GM12878 (cell line): ENCODE results near the gene COL4A3. TPM values are rescaled to one million over a fixed set of nuclear protein-coding genes. Genes with fewer than 3 reads are reported as not detected.

Source experiments
- ATAC-seq: fragments of 200-7000 bp; cut with Tn5 transposase; 3 replicates; pipeline ENCODE4 v1.9.1; 2020; ENCODE audit warnings: mild to moderate bottlenecking, moderate library complexity
- BruUV-seq: library from RNA; stranded (reverse); fragments of 400-500 nt; replicated peaks from 2 replicates; lab custom pipeline; 2021; lab: Mats Ljungman, UMichigan
- CTCF ChIA-PET: fragments of 300-600 bp; sonication (Branson Sonifier 250); formaldehyde crosslinking; extraction: SDS; loops from one replicate; lab custom pipeline; 2021; ENCODE audit warnings: inconsistent platforms; lab: Yijun Ruan, JAX
- POLR2A ChIA-PET: fragments of 350-600 bp; formaldehyde crosslinking; extraction: SDS; loops from one replicate; lab custom pipeline; 2021; ENCODE audit warnings: inconsistent platforms; lab: Charles Lee
- RAD21 ChIA-PET: fragments of 300-600 bp; sonication (Branson Sonifier 250); formaldehyde crosslinking; loops from one replicate; lab custom pipeline; 2023; ENCODE audit warnings: antibody characterized with exemption; ENCODE audit not compliant: unreplicated experiment; lab: Charles Lee
- SMC1A ChIA-PET: fragments of 300-600 bp; sonication (Branson Sonifier 250); formaldehyde crosslinking; loops from one replicate; lab custom pipeline; 2023; ENCODE audit not compliant: unreplicated experiment, uncharacterized antibody; lab: Charles Lee
- DNase-seq: peaks from one replicate; pipeline ENCODE4 v3.0.0-alpha.2; 2011; ENCODE audit warnings: low read depth, low spot score
- FAIRE-seq: peaks from 3 replicates; lab custom pipeline; 2011; peaks lifted over from hg19 to GRCh38; lab: Jason Lieb, UNC
- H2AFZ ChIP-seq: 2 replicates; pipeline ENCODE4 v1.6.0; 2011; ENCODE audit warnings: low read depth, low read length, control low read depth; ENCODE audit not compliant: control insufficient read depth
- H3K27ac ChIP-seq: 2 replicates; pipeline ENCODE4 v1.5.1; 2011; ENCODE audit warnings: control low read depth; ENCODE audit not compliant: control insufficient read depth, insufficient read depth
- H3K27me3 ChIP-seq, 2 experiments: replicated peaks in 1 of 2; 2 replicates each; pipeline versions ENCODE4 v1.6.0 to v1.6.1; 2011; ENCODE audit warnings: low read length in 1 of 2; ENCODE audit not compliant: control insufficient read depth in 2 of 2, insufficient read depth in 2 of 2
- H3K36me3 ChIP-seq, 2 experiments: 2 replicates each; pipeline ENCODE4 v1.5.1; 2011; ENCODE audit warnings: low read length in 1 of 2; ENCODE audit not compliant: control insufficient read depth in 2 of 2, insufficient read depth in 2 of 2
- H3K4me1 ChIP-seq: 2 replicates; pipeline ENCODE4 v1.6.1; 2011; ENCODE audit warnings: mild to moderate bottlenecking, low read length, moderate library complexity, mixed read lengths; ENCODE audit not compliant: control insufficient read depth, insufficient read depth
- H3K4me2 ChIP-seq: 2 replicates; pipeline ENCODE4 v1.6.0; 2011; ENCODE audit warnings: control low read depth; ENCODE audit not compliant: control insufficient read depth, insufficient read depth
- H3K4me3 ChIP-seq: fragments of 200-600 bp; sonication (generic); 2 replicates; pipeline ENCODE4 v1.5.1; 2016
- H3K79me2 ChIP-seq: 2 replicates; pipeline ENCODE4 v1.6.0; 2011; ENCODE audit warnings: low read length; ENCODE audit not compliant: control insufficient read depth, insufficient read depth
- H3K9ac ChIP-seq: 2 replicates; pipeline ENCODE4 v1.8.0; 2011; ENCODE audit warnings: low read length, control low read depth, mixed read lengths; ENCODE audit not compliant: control insufficient read depth, insufficient read depth
- H3K9me3 ChIP-seq: replicated peaks from 3 replicates; pipeline ENCODE4 v1.5.1; 2011; ENCODE audit warnings: mild to moderate bottlenecking, low read length; ENCODE audit not compliant: control insufficient read depth, insufficient read depth
- H4K20me1 ChIP-seq: 2 replicates; pipeline ENCODE4 v1.6.0; 2011; ENCODE audit not compliant: control insufficient read depth, insufficient read depth
- BCLAF1 ChIP-seq: fragments of 450-650 bp; IDR thresholded peaks from 2 replicates; pipeline ENCODE4 v1.6.1; 2017; ENCODE audit warnings: antibody characterized with exemption, mild to moderate bottlenecking, moderate library complexity
- BHLHE40 ChIP-seq, 2 experiments: fragments of 450-650 bp in 1 of 2; IDR thresholded peaks; 2 replicates each; pipeline ENCODE4 v1.6.1; 2011 to 2017; ENCODE audit warnings: low read depth in 2 of 2, borderline replicate concordance in 1 of 2, improper control_type of control experiment in 1 of 2, low read length in 1 of 2, mild to moderate bottlenecking in 1 of 2
- CHD1 ChIP-seq: IDR thresholded peaks from 2 replicates; pipeline ENCODE4 v1.6.1; 2012; ENCODE audit warnings: low read depth, low read length, improper control_type of control experiment
- CHD2 ChIP-seq: IDR thresholded peaks from 2 replicates; pipeline ENCODE4 v1.6.1; 2011; ENCODE audit warnings: low read depth, low read length, improper control_type of control experiment, borderline replicate concordance
- DPF2 ChIP-seq: fragments of 450-650 bp; IDR thresholded peaks from 2 replicates; pipeline ENCODE4 v1.6.1; 2017; ENCODE audit warnings: mild to moderate bottlenecking
- KDM1A ChIP-seq: fragments of 200-600 bp; sonication (generic); IDR thresholded peaks from 2 replicates; pipeline ENCODE4 v1.6.1; 2016; ENCODE audit warnings: borderline replicate concordance
- PRDM15 ChIP-seq: fragments of 450-650 bp; formaldehyde crosslinking; IDR thresholded peaks from 2 replicates; pipeline ENCODE4 v1.4.0; 2020; ENCODE audit warnings: mild to moderate bottlenecking, moderate library complexity
- RAD51 ChIP-seq: fragments of 450-650 bp; IDR thresholded peaks from 2 replicates; pipeline ENCODE4 v1.6.1; 2016; ENCODE audit warnings: moderate library complexity, mild to moderate bottlenecking, inconsistent platforms
- WGBS: methylation state at CpG from one replicate; pipeline ENCODE4 v1.1.6; 2016; ENCODE audit warnings: low lambda C conversion rate; ENCODE audit not compliant: insufficient replicate concordance, insufficient coverage; ENCODE audit errors: missing lambda C conversion rate; 5-methylcytosine and 5-hydroxymethylcytosine counted together
- in situ Hi-C: fragments of 300-500 bp; cut with MboI; formaldehyde crosslinking; loops from 9 replicates; pipeline ENCODE4 v1.14.3; 2018; ENCODE audit warnings: mixed read lengths
- intact Hi-C: fragments of 100-400 bp; cut with micrococcal nuclease; formaldehyde crosslinking; loops from one replicate; pipeline ENCODE4 v1.14.2; 2022; ENCODE audit not compliant: unreplicated experiment
- polyA plus RNA-seq, 11 experiments: library from polyadenylated mRNA; depleted of rRNA in 4 of 11; unstranded in 6 of 11; stranded (reverse) in 5 of 11; fragments of >200 nt; fragmentation: Nextera tagmentation in 4 of 11; fragmentation: Illumina TruSeq in 1 of 11; extraction: Ambion mirVana in 4 of 11; extraction: Trizol in 1 of 11; gene quantifications; 1 replicate in 1 of 11; 2 replicates in 10 of 11; pipeline versions ENCODE4 v1.2.1 to v1.2.3, GENCODE V29; 2011 to 2016; ENCODE audit warnings: inconsistent platforms in 2 of 11, missing spikeins in 2 of 11, low read depth in 1 of 11
- total RNA-seq, 4 experiments: library from RNA; depleted of rRNA in 3 of 4; stranded (reverse); fragments of >200 nt in 3 of 4; fragmentation: Illumina TruSeq in 1 of 4; extraction: Trizol in 1 of 4; gene quantifications; 2 replicates each; pipeline versions ENCODE4 v1.2.1 to v1.2.3, GENCODE V29; 2013 to 2021

Gene COL4A3
- total and polyA plus RNA-seq, 10 of the 15 experiments (the other 5 are each of a cell fraction or from before 2014, with no cell fraction given) = 0.34 to 10.5 (median 3.8) TPM

- WGBS = 91% methylated on average over 28 of the region's 33 CpGs
- intact Hi-C loops = loop anchor here (10.0 kb wide), 1 partner anchor 524 kb away; no protein-coding TSS in a partner anchor
- POLR2A ChIA-PET = no interaction called here
Measured at GRCh38 chr2:227320305-227321094, 156.1 kb downstream of the COL4A3 start.

More at GRCh38 chr2:227320305-227321094, 156.1 kb downstream of the COL4A3 start:
- no peaks in the 10 kb centered on the region for H3K27me3 ChIP-seq
- TF ChIP-seq BCLAF1 = no peak
- no peak for TF ChIP-seq RAD51
- no peak for TF ChIP-seq PRDM15 (CRISPR knock-in tag)
- TF ChIP-seq BHLHE40 (IDR thresholded peaks at IDR 0.05; ENCODE audit: borderline replicate concordance in 1 of 2, low read depth in 2 of 2, low read length in 1 of 2) = no peak
- TF ChIP-seq CHD1 = no peak
- no peak for TF ChIP-seq CHD2
- TF ChIP-seq KDM1A = no peak
- no peak for TF ChIP-seq DPF2
- no peaks in the 10 kb centered on the region for H4K20me1 ChIP-seq
- FAIRE-seq (no peak), DNase-seq (no peak), ATAC-seq (no peak)
- H3K4me2 ChIP-seq = no peak overlapping the region
- H3K4me1 ChIP-seq = no peaks in the 10 kb centered on the region
- RAD21 ChIA-PET = interaction anchor here (0.7 kb wide), 1 partner anchor 27 kb away, joined by 3 read pairs; no protein-coding TSS in a partner anchor
- SMC1A ChIA-PET = no interaction called here
- in situ Hi-C loops = no loop called here
- peaks cover 5% of the 10 kb centered on the region for H3K79me2 ChIP-seq
- no peak overlapping the region for H3K27ac ChIP-seq
- no peaks in the 10 kb centered on the region; the same call in 2 of the 3 replicates for H3K9me3 ChIP-seq
- H3K36me3 ChIP-seq = no peaks in the 10 kb centered on the region
- no TSS peak for BruUV-seq
- CTCF ChIA-PET = interaction anchor here (0.6 to 1.2 kb wide), 2 partner anchors 82 to 337 kb away, joined by 3 read pairs; no protein-coding TSS in a partner anchor
- no peak overlapping the region for H2AFZ ChIP-seq
- no peak overlapping the region for H3K9ac ChIP-seq
- no peak overlapping the region for H3K4me3 ChIP-seq
